Measurements from ENCODE around the gene TMEM219.

DNA sequence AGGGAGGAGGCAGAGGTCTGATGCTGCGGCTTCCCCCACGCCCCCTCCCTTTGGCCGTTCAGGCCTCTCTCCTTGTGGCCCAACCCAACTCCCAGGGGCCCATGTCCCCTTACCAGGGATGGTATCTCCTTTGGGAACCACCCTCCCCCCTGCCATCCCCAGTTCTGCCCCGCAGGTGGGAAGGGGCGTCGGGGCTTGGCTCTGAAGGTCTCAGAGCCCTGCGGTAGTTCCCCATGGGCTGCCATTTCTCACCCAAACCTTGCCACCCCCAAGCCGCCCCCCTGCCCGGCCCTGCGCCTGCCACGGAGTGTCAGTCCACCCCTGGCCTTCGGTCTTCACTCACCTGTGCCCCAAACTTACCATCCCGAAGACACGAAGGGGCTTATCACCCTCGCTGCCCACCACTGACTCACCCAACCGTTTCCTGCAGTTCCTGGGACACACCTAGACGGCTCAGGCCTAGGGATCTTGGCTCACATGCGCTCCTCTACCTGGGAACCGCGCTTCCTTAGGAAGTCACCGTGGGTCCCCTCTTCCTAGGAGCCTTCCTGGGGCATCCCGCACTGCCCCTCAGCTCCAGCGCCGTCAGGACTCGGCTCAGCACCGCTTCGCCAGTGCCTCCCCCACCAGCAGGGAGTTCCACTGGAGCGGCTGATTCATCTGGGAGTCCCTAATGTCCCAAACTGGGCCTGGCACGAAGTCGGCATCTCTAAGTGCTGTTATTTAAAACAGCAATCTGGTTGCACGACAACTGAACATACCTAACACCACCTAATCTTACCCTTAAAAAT is 50.0 kb downstream of the TMEM219 start:
- TF ChIP-seq, protein P1, sequence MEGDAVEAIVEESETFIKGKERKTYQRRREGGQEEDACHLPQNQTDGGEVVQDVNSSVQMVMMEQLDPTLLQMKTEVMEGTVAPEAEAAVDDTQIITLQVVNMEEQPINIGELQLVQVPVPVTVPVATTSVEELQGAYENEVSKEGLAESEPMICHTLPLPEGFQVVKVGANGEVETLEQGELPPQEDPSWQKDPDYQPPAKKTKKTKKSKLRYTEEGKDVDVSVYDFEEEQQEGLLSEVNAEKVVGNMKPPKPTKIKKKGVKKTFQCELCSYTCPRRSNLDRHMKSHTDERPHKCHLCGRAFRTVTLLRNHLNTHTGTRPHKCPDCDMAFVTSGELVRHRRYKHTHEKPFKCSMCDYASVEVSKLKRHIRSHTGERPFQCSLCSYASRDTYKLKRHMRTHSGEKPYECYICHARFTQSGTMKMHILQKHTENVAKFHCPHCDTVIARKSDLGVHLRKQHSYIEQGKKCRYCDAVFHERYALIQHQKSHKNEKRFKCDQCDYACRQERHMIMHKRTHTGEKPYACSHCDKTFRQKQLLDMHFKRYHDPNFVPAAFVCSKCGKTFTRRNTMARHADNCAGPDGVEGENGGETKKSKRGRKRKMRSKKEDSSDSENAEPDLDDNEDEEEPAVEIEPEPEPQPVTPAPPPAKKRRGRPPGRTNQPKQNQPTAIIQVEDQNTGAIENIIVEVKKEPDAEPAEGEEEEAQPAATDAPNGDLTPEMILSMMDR (conservative IDR thresholded peaks at IDR 0.05; ENCODE audit: low read length) = no peak
- no peak for TF ChIP-seq EZH2phosphoT487 (IDR thresholded peaks at IDR 0.05; ENCODE audit: borderline replicate concordance)

Data from Loucy (cell line).